Sigmoid colon (tissue), 7 donors: ENCODE results near the gene SLC25A41. TPM values are rescaled to one million over a fixed set of nuclear protein-coding genes. Genes with fewer than 3 reads are reported as not detected.

Source experiments
- DNase-seq: peaks from one replicate; pipeline ENCODE4 v3.0.0-alpha.2; 2019
- H3K27ac ChIP-seq, 4 donors: fragments of 200-600 bp; sonication (generic); one replicate each; pipeline ENCODE4 v1.5.1; 2016 to 2019; ENCODE audit warnings: mild to moderate bottlenecking in 1 of 4
- H3K27me3 ChIP-seq, 3 donors: fragments of 200-600 bp; sonication (generic); one replicate each; pipeline ENCODE4 v1.5.1; 2019; ENCODE audit warnings: mild to moderate bottlenecking in 1 of 3
- H3K36me3 ChIP-seq, 4 donors: fragments of 200-600 bp; sonication (generic); one replicate each; pipeline ENCODE4 v1.5.1; 2016 to 2019
- H3K4me1 ChIP-seq, 4 donors: fragments of 200-600 bp; sonication (generic); one replicate each; pipeline ENCODE4 v1.5.1; 2017 to 2019
- H3K4me3 ChIP-seq, 4 donors: fragments of 200-600 bp; sonication (generic); one replicate each; pipeline ENCODE4 v1.5.1; 2017 to 2019; ENCODE audit warnings: mild to moderate bottlenecking in 2 of 4, moderate library complexity in 1 of 4
- H3K9me3 ChIP-seq, 4 donors: fragments of 200-600 bp in 3 of 4; sonication (generic) in 3 of 4; one replicate each; pipeline versions ENCODE4 v1.5.1 to v1.6.1; 2013 to 2019
- EP300 ChIP-seq, 4 donors: sonication (generic); formaldehyde crosslinking; IDR thresholded peaks; one replicate each; pipeline ENCODE4 v1.6.1; 2017; ENCODE audit warnings: antibody characterized with exemption in 4 of 4
- POLR2A ChIP-seq, 2 donors: fragments of 450-650 bp; IDR thresholded peaks; one replicate each; pipeline ENCODE4 v1.6.1; 2016; ENCODE audit warnings: antibody characterized with exemption in 2 of 2, mild to moderate bottlenecking in 2 of 2, moderate library complexity in 2 of 2
- POLR2AphosphoS5 ChIP-seq, 4 donors: sonication (generic); formaldehyde crosslinking; IDR thresholded peaks; one replicate each; pipeline ENCODE4 v1.6.1; 2017; ENCODE audit warnings: antibody characterized with exemption in 4 of 4
- WGBS, 2 donors: extraction: QIAGEN DNeasy Blood & Tissue Kit; methylation state at CpG; one replicate each; pipeline ENCODE4 v1.1.7; 2013; 5-methylcytosine and 5-hydroxymethylcytosine counted together
- intact Hi-C: fragments of 100-400 bp; cut with DNase I; formaldehyde crosslinking; loops from one replicate; pipeline ENCODE4 v1.15.1; 2023
- polyA plus RNA-seq, 3 donors: library from polyadenylated mRNA; stranded (reverse); fragments of 200-250 nt; gene quantifications; one replicate each; pipeline ENCODE4 v1.2.3, GENCODE V29; 2013
- total RNA-seq, 4 donors: library from RNA; depleted of rRNA; stranded (reverse); fragments of >200 nt; gene quantifications; one replicate each; pipeline ENCODE4 v1.1.0, GENCODE V29; 2016
- TF ChIP-seq, protein P1 (sequence below), 4 experiments: fragments of 450-650 bp in 3 of 4; fragments of 200-600 bp in 1 of 4; IDR thresholded peaks; one replicate each; pipeline ENCODE4 v1.5.1; 2016 to 2019; ENCODE audit warnings: antibody characterized with exemption in 4 of 4, mild to moderate bottlenecking in 3 of 4, moderate library complexity in 2 of 4
- donor health status: healthy with polysubstance abuse.
- donor health status: Bipolar disorder and iron deficiency.
- donor health status: healthy.

Gene SLC25A41
- total and polyA plus RNA-seq, 7 donors, result 0.60 to 1.4 (median 1.1) TPM; not detected in 2

DNA sequence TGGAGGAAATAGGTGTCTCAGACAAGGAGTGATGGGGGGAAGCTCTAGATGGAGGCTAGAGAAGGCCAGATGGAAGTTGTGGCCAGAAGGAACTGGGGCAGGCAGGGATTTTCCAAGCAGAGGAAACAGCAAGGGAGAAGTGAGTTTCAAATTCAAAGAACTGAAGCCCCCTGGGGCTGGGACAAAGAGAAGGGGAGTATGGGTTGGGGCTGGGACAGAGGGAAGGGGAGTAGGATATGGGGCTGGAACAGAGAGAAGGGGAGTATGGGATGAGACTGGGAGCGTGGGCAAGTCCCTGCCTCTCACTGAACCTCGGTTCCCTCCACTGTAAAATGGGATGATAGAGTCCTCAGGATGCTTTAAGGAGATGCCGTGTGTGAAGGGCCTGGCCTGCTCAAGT is 38.7 kb downstream of the SLC25A41 start:
- H3K27ac ChIP-seq, result no peak overlapping the region
- TF ChIP-seq POLR2A (IDR thresholded peaks at IDR 0.05) (no peak), EP300 (IDR thresholded peaks at IDR 0.05) (no peak), POLR2AphosphoS5 (IDR thresholded peaks at IDR 0.05) (no peak)
- TF ChIP-seq, protein P1, sequence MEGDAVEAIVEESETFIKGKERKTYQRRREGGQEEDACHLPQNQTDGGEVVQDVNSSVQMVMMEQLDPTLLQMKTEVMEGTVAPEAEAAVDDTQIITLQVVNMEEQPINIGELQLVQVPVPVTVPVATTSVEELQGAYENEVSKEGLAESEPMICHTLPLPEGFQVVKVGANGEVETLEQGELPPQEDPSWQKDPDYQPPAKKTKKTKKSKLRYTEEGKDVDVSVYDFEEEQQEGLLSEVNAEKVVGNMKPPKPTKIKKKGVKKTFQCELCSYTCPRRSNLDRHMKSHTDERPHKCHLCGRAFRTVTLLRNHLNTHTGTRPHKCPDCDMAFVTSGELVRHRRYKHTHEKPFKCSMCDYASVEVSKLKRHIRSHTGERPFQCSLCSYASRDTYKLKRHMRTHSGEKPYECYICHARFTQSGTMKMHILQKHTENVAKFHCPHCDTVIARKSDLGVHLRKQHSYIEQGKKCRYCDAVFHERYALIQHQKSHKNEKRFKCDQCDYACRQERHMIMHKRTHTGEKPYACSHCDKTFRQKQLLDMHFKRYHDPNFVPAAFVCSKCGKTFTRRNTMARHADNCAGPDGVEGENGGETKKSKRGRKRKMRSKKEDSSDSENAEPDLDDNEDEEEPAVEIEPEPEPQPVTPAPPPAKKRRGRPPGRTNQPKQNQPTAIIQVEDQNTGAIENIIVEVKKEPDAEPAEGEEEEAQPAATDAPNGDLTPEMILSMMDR (IDR thresholded peaks at IDR 0.05), result no peak
- DNase-seq, result no peak
- H3K36me3 ChIP-seq, result peaks cover 0 to 4% (median under 1%) of the 10 kb centered on the region in 4 donors
- no peaks in the 10 kb centered on the region for H3K27me3 ChIP-seq
- intact Hi-C loops, result no loop called here
- peaks cover 0 to 17% (median 12%) of the 10 kb centered on the region in 4 donors for H3K4me1 ChIP-seq
- WGBS, 2 donors, result 92 to 93% methylated on average over 3 of the region's 3 CpGs
- no peaks in the 10 kb centered on the region for H3K9me3 ChIP-seq
- H3K4me3 ChIP-seq, result no peak overlapping the region

DNA sequence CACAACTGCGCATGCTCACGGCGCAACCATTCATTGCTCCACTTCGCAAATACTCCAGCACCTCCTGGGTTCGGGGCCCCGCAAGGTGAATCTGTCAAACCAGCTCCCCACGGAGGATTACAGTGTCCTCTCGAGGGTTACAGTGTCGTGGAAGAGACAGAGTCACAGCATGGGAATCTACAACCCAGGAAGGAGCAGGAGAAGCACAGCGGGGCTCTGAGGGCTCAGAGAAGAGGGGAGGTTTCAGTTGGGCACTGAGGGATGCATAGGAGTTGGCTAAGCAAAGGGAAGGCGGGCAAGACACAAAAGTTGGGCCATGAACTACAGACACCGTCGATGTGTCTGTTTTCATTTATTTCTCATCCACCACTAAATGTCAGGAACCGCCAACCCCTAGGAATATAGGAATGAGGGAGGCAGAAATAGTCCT is 39.6 kb downstream of the SLC25A41 start:
- H3K36me3 ChIP-seq, result peaks cover 0 to 12% (median 7%) of the 10 kb centered on the region in 4 donors
- no peaks in the 10 kb centered on the region for H3K9me3 ChIP-seq
- peaks cover 0 to 17% (median 12%) of the 10 kb centered on the region in 4 donors for H3K4me1 ChIP-seq
- intact Hi-C loops, result loop anchor here (1.0 to 2.0 kb wide), 2 partner anchors 21 to 30 kb away; partner anchors contain the start of genes ALKBH7 and KHSRP
- no peaks in the 10 kb centered on the region for H3K27me3 ChIP-seq
- TF ChIP-seq POLR2AphosphoS5 (IDR thresholded peaks at IDR 0.05) (no peak), EP300 (IDR thresholded peaks at IDR 0.05) (no peak), POLR2A (IDR thresholded peaks at IDR 0.05) (no peak)
- TF ChIP-seq, protein P1 (IDR thresholded peaks at IDR 0.05), result no peak
- H3K27ac ChIP-seq, result peak overlapping the region; percentile 88 to 97 (median 95)
- 26 to 32% methylated on average over 14 of the region's 14 CpGs for WGBS, 2 donors
- DNase-seq, result no peak
- peak overlapping the region; percentile 69 to 93 (median 80) for H3K4me3 ChIP-seq

DNA sequence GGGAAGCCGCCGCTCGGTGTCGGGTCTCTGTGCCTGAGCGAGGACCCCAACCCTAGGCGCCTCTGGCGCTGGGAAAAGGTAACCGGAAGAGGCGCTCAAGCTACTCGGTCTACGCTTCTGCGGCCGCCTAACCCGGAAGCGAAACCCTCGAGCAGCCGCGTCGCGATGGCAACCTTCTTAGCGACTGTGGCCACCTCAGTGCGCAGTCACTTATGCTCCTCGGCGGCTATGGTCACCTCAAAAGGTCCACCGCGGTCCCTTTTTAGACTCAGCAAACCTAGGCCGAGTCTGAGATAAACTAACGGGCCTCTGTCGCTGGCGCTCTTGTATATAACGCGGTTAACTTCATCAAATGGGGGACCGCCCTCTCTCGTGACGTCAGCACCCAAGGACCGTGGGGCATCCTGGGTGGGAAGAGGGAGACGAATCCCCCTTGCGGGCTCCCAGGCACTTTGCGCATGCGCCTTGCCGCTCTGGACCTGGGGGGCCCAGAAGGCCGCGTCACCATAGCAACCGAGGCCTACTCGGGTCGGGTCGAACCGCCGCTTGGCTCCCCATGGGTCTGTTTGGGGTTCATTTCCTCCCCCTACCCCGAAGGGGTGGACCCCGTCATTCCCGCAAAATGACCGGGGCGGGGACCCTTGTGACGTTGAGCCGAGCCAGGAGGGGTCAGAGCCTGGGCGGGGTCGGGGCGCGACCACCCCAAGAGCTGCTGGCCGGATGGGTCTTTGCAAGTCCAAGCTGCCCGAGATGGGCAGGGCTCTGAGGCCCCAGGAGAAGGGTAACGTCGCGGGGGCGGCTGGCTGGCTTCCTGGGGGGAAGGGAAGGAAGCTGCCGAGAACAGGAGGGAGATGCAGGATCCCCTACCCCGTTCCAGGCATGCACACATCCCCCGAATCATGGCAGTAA is 40.2 kb downstream of the SLC25A41 start, which contains the start of gene GTF2F1:
Gene GTF2F1 (minus strand): TSS at position 91 of the 909 bp plus-strand sequence. CDS start 169 bp downstream, outside the sequence.
- no peaks in the 10 kb centered on the region for H3K9me3 ChIP-seq
- peak within 1 kb of the TSS; percentile 69 to 93 (median 80) for H3K4me3 ChIP-seq
- intact Hi-C loops, result loop anchor here (1.0 to 2.0 kb wide), 2 partner anchors 21 to 31 kb away; partner anchors contain the start of genes ALKBH7 and KHSRP
- peaks cover 6 to 19% (median 11%) of the 10 kb centered on the region in 4 donors for H3K36me3 ChIP-seq
- peak within 1 kb of the TSS; percentile 88 to 97 (median 95) for H3K27ac ChIP-seq
- H3K27me3 ChIP-seq, result no peaks in the 10 kb centered on the region
- H3K4me1 ChIP-seq, result peaks cover 0 to 17% (median 12%) of the 10 kb centered on the region in 4 donors
- peak; percentile 98 for DNase-seq
- peak in 3 of 4 donors; percentile 26 to 59 (median 44) for TF ChIP-seq POLR2AphosphoS5 (IDR thresholded peaks at IDR 0.05)
- TF ChIP-seq, protein P1 (IDR thresholded peaks at IDR 0.05), result no peak
- TF ChIP-seq POLR2A (IDR thresholded peaks at IDR 0.05), result peak in 1 of 2 donors; percentile 41
- TF ChIP-seq EP300 (IDR thresholded peaks at IDR 0.05), result peak in 1 of 4 donors; percentile 30
- WGBS, 2 donors, result 0% methylated on average over 69 of the region's 69 CpGs

DNA sequence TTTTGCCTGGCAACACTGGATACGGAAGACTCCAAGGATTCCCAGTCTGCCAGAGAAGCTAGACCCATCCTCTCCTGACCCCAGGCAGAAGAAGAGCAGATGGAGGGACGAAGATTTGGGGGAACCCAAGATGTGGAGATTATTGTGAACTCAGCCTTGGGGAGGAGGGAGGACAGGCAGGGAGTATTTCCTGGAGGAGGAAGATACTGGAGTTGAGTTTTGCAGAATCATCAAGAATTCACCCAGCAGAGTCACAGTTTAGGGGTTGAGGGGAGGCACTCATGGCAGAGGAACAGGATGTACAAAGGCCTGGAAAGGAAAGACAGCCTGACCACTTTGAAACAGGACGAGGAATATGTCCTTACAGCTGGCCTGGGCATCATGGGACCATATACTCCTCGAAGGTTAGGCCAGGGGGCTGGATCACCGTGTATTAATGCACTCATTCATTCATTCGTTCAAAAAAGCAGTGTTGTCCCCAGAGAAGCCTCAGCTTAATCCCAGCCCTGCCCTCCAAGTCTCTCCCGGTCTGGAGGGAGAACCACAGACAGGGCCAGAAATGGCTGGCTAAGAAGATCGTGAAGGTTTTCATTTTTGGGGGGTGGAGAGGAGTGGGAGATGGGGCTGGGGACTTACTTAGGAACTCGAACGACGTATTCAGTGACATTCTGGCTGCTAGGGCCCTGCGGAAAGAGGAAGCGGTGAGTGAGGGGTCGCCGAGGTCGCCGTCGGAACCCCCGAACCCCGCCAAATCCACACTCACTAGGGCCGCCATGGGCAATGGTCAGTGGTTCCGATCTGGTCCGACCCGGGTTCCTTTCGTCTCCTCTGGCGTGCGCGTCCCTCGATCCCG is 41.1 kb downstream of the SLC25A41 start:
- TF ChIP-seq POLR2A (IDR thresholded peaks at IDR 0.05) (no peak), EP300 (IDR thresholded peaks at IDR 0.05) (no peak), POLR2AphosphoS5 (IDR thresholded peaks at IDR 0.05) (no peak)
- TF ChIP-seq, protein P1 (IDR thresholded peaks at IDR 0.05), result no peak
- Histone ChIP-seq H3K4me3 (peak overlapping the region; percentile 69 to 93 (median 80)), H3K9me3 (no peaks in the 10 kb centered on the region), H3K27ac (peak overlapping the region; percentile 88 to 97 (median 95)), H3K4me1 (peaks cover 0 to 17% (median 12%) of the 10 kb centered on the region in 4 donors), H3K36me3 (peaks cover 10 to 28% (median 19%) of the 10 kb centered on the region in 4 donors), H3K27me3 (no peaks in the 10 kb centered on the region)
- intact Hi-C loops, result loop anchor here (1.0 to 2.0 kb wide), 2 partner anchors 20 to 32 kb away; partner anchors contain the start of genes ALKBH7 and KHSRP
- DNase-seq, result no peak
- WGBS, 2 donors, result 7 to 8% methylated on average over 30 of the region's 30 CpGs
